Activated CD4-positive, alpha-beta memory T cell treated with anti-CD3 and anti-CD28 coated beads for 36 hours (primary cell): ENCODE results near the gene SAMD8. TPM values are rescaled to one million over a fixed set of nuclear protein-coding genes. Genes with fewer than 3 reads are reported as not detected.
"Not testable (repeated sequence)": the region's sequence is repeated elsewhere in the genome, so short reads cannot be mapped to it uniquely, and the experiment has no call there.

Experiments used
- CTCF ChIA-PET: fragments of 350-600 bp; sonication (Branson Sonifier 250); formaldehyde crosslinking; loops from one replicate; lab custom pipeline; 2021; ENCODE audit warnings: antibody characterized with exemption, inconsistent platforms; lab: Charles Lee
- POLR2A ChIA-PET: fragments of 350-600 bp; sonication (Branson Sonifier 250); formaldehyde crosslinking; loops from one replicate; lab custom pipeline; 2021; ENCODE audit warnings: antibody characterized with exemption; lab: Charles Lee
- DNase-seq: peaks from one replicate; pipeline ENCODE4 v3.0.0-alpha.2; 2020
- H3K27ac Mint-ChIP-seq: one replicate; pipeline ENCODE4 v1.8.0; 2021; ENCODE audit warnings: mixed read lengths
- H3K27me3 Mint-ChIP-seq: one replicate; pipeline ENCODE4 v1.8.0; 2021; ENCODE audit warnings: mixed read lengths
- H3K36me3 Mint-ChIP-seq: one replicate; pipeline ENCODE4 v1.8.0; 2021; ENCODE audit warnings: mixed read lengths
- H3K4me1 Mint-ChIP-seq: one replicate; pipeline ENCODE4 v1.8.0; 2021; ENCODE audit warnings: low read depth, mixed read lengths
- H3K4me3 Mint-ChIP-seq: one replicate; pipeline ENCODE4 v1.8.0; 2021; ENCODE audit warnings: mild to moderate bottlenecking, mixed read lengths
- H3K9me3 Mint-ChIP-seq: one replicate; pipeline ENCODE4 v1.8.0; 2021; ENCODE audit warnings: mixed read lengths
- intact Hi-C: fragments of 100-400 bp; cut with micrococcal nuclease; formaldehyde crosslinking; loops from one replicate; pipeline ENCODE4 v1.15.1; 2023
- total RNA-seq, 2 experiments: library from RNA; stranded (reverse); gene quantifications; one replicate each; pipeline ENCODE4 v1.2.3, GENCODE V29; 2021

The SAMD8 gene
- total RNA-seq, 2 experiments from 2014 or later = 18.5 to 20.5 TPM

- Mint-ChIP-seq H3K27ac (peak overlapping the region; percentile 56), H3K4me3 (no peak overlapping the region), H3K27me3 (no peaks in the 10 kb centered on the region), H3K36me3 (no peaks in the 10 kb centered on the region), H3K9me3 (no peaks in the 10 kb centered on the region), H3K4me1 (peaks cover 9% of the 10 kb centered on the region)
- ChIA-PET POLR2A (interaction anchor here (0.7 to 2.4 kb wide), 5 partner anchors 20 to 47 kb away, joined by 3 to 14 read pairs (median 3); partner anchors contain the start of genes COMTD1 and VDAC2), CTCF (interaction anchor here (0.6 to 3.9 kb wide), 17 partner anchors 8 to 829 kb away, joined by 3 to 109 read pairs (median 5); partner anchors contain the start of genes COMTD1 and VDAC2)
- DNase-seq = peak; percentile 75
- intact Hi-C loops = loop anchor here (1.0 kb wide), 3 partner anchors 23 to 48 kb away; no protein-coding TSS in a partner anchor
Measured at GRCh38 chr10:75187961-75188426, 76.5 kb downstream of the SAMD8 start.

GRCh38 chr10:75188522-75188921 lies 77.1 kb downstream of the SAMD8 start:
- not testable (repeated sequence) for H3K27me3 Mint-ChIP-seq, H3K4me1 Mint-ChIP-seq, H3K4me3 Mint-ChIP-seq, H3K36me3 Mint-ChIP-seq, DNase-seq, H3K27ac Mint-ChIP-seq, H3K9me3 Mint-ChIP-seq
- CTCF ChIA-PET = interaction anchor here (0.6 to 3.9 kb wide), 17 partner anchors 8 to 829 kb away, joined by 3 to 109 read pairs (median 5); partner anchors contain the start of genes COMTD1 and VDAC2
- POLR2A ChIA-PET = interaction anchor here (0.7 to 2.4 kb wide), 5 partner anchors 20 to 47 kb away, joined by 3 to 14 read pairs (median 3); partner anchors contain the start of genes COMTD1 and VDAC2
- intact Hi-C loops = loop anchor here (1.0 kb wide), 3 partner anchors 23 to 48 kb away; no protein-coding TSS in a partner anchor

DNA sequence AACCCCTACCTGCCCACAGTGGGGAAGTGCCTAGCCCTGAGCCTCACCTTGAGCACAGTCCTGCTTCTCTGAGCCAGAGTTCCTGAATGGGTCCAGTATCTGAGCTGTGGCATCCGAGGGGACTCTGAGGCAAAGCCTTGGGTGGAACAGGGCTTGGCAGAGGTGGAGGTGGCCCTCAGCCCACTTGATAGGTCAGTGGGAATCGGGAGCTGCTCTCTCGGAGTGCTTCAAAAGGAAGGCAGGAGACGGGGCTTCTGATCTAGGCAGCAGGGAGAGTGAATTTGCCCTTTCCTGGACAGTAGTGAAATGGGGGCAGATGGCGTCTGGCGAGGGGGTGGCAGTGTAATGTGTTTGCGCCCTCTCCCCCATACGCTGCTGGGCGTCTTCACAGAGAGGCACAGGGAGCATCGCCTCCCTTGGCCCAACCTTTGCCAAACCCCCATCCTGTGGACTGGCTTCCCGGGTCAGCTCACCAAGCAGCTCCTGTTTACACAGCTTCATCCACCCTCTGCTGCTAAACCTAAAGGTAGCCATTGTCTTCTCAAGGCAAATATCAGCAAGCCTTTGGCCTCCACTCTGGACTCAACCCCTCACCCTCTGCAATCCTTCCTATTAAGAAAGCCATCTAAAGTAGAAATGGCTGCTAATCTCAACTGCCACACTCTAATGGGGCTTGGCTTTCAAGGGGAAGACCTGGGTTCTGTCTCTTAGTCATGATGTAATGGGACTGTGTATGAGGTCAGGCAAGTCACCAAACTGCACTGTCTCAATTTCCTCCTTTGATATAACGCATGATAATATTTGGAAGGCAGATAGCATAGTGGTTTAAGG lies 78.0 kb downstream of the SAMD8 start:
- intact Hi-C loops = no loop called here
- no peak for DNase-seq
- peaks cover 9% of the 10 kb centered on the region for H3K4me1 Mint-ChIP-seq
- H3K27me3 Mint-ChIP-seq = no peaks in the 10 kb centered on the region
- no peaks in the 10 kb centered on the region for H3K36me3 Mint-ChIP-seq
- CTCF ChIA-PET = interaction anchor here (1.5 to 3.9 kb wide), 2 partner anchors 8 to 44 kb away, joined by 8 to 109 read pairs; partner anchors contain the start of gene COMTD1
- POLR2A ChIA-PET = no interaction called here
- no peaks in the 10 kb centered on the region for H3K9me3 Mint-ChIP-seq
- no peak overlapping the region for H3K4me3 Mint-ChIP-seq
- no peak overlapping the region for H3K27ac Mint-ChIP-seq

DNA sequence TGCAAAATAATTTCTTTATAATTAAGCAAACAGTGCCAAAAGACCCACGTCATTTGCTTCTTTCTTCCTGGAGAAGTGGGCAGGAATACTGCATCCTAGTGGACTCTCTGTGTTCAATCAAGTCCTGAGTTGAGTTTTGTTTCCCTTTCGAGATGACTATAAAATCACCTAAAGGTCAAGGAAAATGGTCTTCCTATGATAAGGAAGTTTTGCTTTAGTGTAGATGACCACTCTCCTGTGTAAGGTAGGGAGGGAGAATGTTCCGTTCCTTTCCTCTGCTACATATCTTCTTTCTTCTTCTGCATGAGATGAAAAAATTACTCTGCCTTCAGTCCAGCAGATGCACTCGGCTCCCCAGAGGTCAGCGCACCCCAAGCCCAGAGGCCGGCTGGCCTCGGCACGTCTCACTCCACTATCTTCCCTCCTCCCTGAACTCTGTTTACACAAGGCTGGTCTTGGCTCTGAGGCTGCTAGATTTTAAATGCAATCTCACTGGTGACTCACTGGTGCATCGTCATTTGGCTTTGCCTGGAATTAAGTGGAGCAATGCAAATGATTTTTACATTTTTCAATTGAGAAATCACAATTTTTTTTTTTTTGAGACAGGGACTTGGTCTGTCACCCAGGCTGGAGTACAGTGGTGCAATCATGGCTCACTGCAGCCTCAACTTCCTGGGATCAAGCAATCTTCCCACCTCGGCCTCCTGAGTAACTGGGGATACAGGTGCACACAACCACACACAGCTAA lies 80.5 kb downstream of the SAMD8 start:
- H3K27ac Mint-ChIP-seq = no peak overlapping the region
- intact Hi-C loops = no loop called here
- H3K27me3 Mint-ChIP-seq = no peaks in the 10 kb centered on the region
- no peak overlapping the region for H3K4me3 Mint-ChIP-seq
- peaks cover 6% of the 10 kb centered on the region for H3K4me1 Mint-ChIP-seq
- no peaks in the 10 kb centered on the region for H3K9me3 Mint-ChIP-seq
- DNase-seq = no peak
- ChIA-PET POLR2A (no interaction called here), CTCF (no interaction called here)
- no peaks in the 10 kb centered on the region for H3K36me3 Mint-ChIP-seq

DNA sequence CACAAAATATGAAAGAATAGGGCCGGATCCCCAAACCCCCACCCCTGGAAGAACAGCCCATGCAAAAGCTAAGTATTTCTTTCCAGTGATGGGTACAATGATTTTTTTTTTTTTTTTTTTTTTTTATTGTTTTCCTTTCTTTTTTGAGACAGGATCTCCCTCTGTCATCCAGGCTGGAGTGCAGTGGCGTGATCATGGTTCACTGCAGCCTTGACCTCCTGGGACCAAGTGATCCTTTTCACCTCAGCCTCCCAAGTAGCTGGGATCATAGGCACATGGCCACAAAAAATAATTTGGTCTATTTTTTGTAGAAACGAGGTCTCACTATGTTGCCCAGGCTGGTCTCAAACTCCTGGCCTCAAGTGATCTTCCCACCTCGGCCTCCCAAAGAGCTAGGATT lies 83.2 kb downstream of the SAMD8 start:
- CTCF ChIA-PET = interaction anchor here (0.7 to 1.1 kb wide), 2 partner anchors 36 to 38 kb away, joined by 3 read pairs; no protein-coding TSS in a partner anchor
- H3K4me1 Mint-ChIP-seq, H3K27ac Mint-ChIP-seq, H3K27me3 Mint-ChIP-seq, H3K9me3 Mint-ChIP-seq, intact Hi-C loops, H3K4me3 Mint-ChIP-seq, DNase-seq, H3K36me3 Mint-ChIP-seq, POLR2A ChIA-PET: not testable (repeated sequence)

GRCh38 chr10:75195035-75195763 lies 83.7 kb downstream of the SAMD8 start:
- intact Hi-C loops = no loop called here
- H3K36me3 Mint-ChIP-seq = no peaks in the 10 kb centered on the region
- ChIA-PET CTCF (interaction anchor here (1.1 kb wide), 1 partner anchor 35 kb away, joined by 3 read pairs; no protein-coding TSS in a partner anchor), POLR2A (no interaction called here)
- H3K4me3 Mint-ChIP-seq = no peak overlapping the region
- H3K9me3 Mint-ChIP-seq = no peaks in the 10 kb centered on the region
- no peak overlapping the region for H3K27ac Mint-ChIP-seq
- no peaks in the 10 kb centered on the region for H3K27me3 Mint-ChIP-seq
- no peak for DNase-seq
- H3K4me1 Mint-ChIP-seq = no peaks in the 10 kb centered on the region

- Mint-ChIP-seq H3K4me3 (no peak overlapping the region), H3K9me3 (no peaks in the 10 kb centered on the region), H3K4me1 (no peaks in the 10 kb centered on the region), H3K36me3 (no peaks in the 10 kb centered on the region), H3K27me3 (no peaks in the 10 kb centered on the region), H3K27ac (no peak overlapping the region)
- DNase-seq = no peak
- intact Hi-C loops = no loop called here
- ChIA-PET CTCF (interaction anchor here (0.7 to 2.1 kb wide), 3 partner anchors 9 to 39 kb away, joined by 3 to 8 read pairs (median 3); partner anchors contain the start of gene COMTD1), POLR2A (no interaction called here)
Measured at GRCh38 chr10:75197066-75197465, 85.6 kb downstream of the SAMD8 start.

GRCh38 chr10:75197906-75198305 lies 86.5 kb downstream of the SAMD8 start:
- Mint-ChIP-seq H3K27me3 (no peaks in the 10 kb centered on the region), H3K4me1 (no peaks in the 10 kb centered on the region), H3K27ac (no peak overlapping the region), H3K36me3 (no peaks in the 10 kb centered on the region), H3K9me3 (no peaks in the 10 kb centered on the region), H3K4me3 (no peak overlapping the region)
- ChIA-PET CTCF (interaction anchor here (0.9 to 2.1 kb wide), 2 partner anchors 9 to 14 kb away, joined by 3 to 8 read pairs; no protein-coding TSS in a partner anchor), POLR2A (no interaction called here)
- no peak for DNase-seq
- intact Hi-C loops = no loop called here

DNA sequence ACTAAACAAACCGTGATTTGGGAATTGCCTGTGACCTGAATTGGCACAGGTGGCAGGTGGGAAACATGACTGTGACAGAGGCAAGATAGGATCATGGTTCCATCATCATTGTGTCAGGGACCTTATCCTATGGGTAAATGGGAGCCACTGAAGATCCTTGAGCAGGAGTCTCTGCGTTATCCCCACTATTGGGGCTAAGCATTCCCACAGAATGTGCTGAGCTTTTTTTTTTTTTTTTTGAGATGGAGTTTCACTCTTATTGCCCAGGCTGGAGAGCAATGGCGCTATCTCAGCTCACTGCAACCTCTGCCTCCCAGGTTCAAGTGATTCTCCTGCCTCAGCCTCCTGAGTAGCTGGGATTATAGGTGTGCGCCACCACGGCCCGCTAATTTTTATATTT lies 88.5 kb downstream of the SAMD8 start:
- H3K27ac Mint-ChIP-seq, H3K27me3 Mint-ChIP-seq, H3K4me1 Mint-ChIP-seq, intact Hi-C loops, H3K9me3 Mint-ChIP-seq, H3K4me3 Mint-ChIP-seq, DNase-seq, H3K36me3 Mint-ChIP-seq: not testable (repeated sequence)
- ChIA-PET CTCF (interaction anchor here (1.5 kb wide), 1 partner anchor 12 kb away, joined by 4 read pairs; no protein-coding TSS in a partner anchor), POLR2A (interaction anchor here (0.6 to 0.8 kb wide), 3 partner anchors 11 to 101 kb away, joined by 3 to 4 read pairs (median 3); partner anchors contain the start of gene VDAC2)

GRCh38 chr10:75201793-75202307 lies 90.4 kb downstream of the SAMD8 start:
- intact Hi-C loops = no loop called here
- no peaks in the 10 kb centered on the region for H3K9me3 Mint-ChIP-seq
- DNase-seq = peak; percentile 7
- H3K36me3 Mint-ChIP-seq = no peaks in the 10 kb centered on the region
- ChIA-PET CTCF (no interaction called here), POLR2A (no interaction called here)
- H3K4me3 Mint-ChIP-seq = no peak overlapping the region
- no peaks in the 10 kb centered on the region for H3K27me3 Mint-ChIP-seq
- H3K4me1 Mint-ChIP-seq = no peaks in the 10 kb centered on the region
- no peak overlapping the region for H3K27ac Mint-ChIP-seq
